Progenitor cell of endocrine pancreas (in vitro differentiated cells): ENCODE results near the gene PPHLN1. TPM values are rescaled to one million over a fixed set of nuclear protein-coding genes. Genes with fewer than 3 reads are reported as not detected.
A peak's percentile ranks its signal among the peaks of the same experiment; 100 is the strongest.

Source experiments
- DNase-seq: peaks from one replicate; pipeline ENCODE4 v3.0.0; 2021; ENCODE audit warnings: low spot score; ENCODE audit not compliant: unreplicated experiment
- H3K27ac Mint-ChIP-seq: 2 replicates; pipeline ENCODE4 v1.8.0; 2021; ENCODE audit warnings: mild to moderate bottlenecking, moderate library complexity, mixed read lengths
- H3K27me3 Mint-ChIP-seq: 2 replicates; pipeline ENCODE4 v1.8.0; 2021; ENCODE audit warnings: mixed read lengths
- H3K36me3 Mint-ChIP-seq: 2 replicates; pipeline ENCODE4 v1.8.0; 2022; ENCODE audit warnings: mixed read lengths; ENCODE audit not compliant: insufficient read depth
- H3K4me1 Mint-ChIP-seq: 2 replicates; pipeline ENCODE4 v1.8.0; 2021; ENCODE audit warnings: low read depth, mixed read lengths
- H3K4me3 Mint-ChIP-seq: 2 replicates; pipeline ENCODE4 v1.8.0; 2021; ENCODE audit warnings: low read depth, mild to moderate bottlenecking, moderate library complexity, mixed read lengths
- H3K9me3 Mint-ChIP-seq: 2 replicates; pipeline ENCODE4 v1.8.0; 2021; ENCODE audit warnings: low read depth, mixed read lengths
- total RNA-seq: library from RNA; stranded (reverse); gene quantifications from 2 replicates; pipeline ENCODE4 v1.2.1, GENCODE V29; 2021
- TF ChIP-seq, protein P1 (sequence below): fragments of 200-600 bp; sonication (generic); IDR thresholded peaks from one replicate; pipeline ENCODE4 v1.5.0; 2021; ENCODE audit warnings: antibody characterized with exemption, mild to moderate bottlenecking; ENCODE audit not compliant: unreplicated experiment

Gene PPHLN1
- total RNA-seq, 1 donor from 2014 or later = 62.2 TPM

DNA sequence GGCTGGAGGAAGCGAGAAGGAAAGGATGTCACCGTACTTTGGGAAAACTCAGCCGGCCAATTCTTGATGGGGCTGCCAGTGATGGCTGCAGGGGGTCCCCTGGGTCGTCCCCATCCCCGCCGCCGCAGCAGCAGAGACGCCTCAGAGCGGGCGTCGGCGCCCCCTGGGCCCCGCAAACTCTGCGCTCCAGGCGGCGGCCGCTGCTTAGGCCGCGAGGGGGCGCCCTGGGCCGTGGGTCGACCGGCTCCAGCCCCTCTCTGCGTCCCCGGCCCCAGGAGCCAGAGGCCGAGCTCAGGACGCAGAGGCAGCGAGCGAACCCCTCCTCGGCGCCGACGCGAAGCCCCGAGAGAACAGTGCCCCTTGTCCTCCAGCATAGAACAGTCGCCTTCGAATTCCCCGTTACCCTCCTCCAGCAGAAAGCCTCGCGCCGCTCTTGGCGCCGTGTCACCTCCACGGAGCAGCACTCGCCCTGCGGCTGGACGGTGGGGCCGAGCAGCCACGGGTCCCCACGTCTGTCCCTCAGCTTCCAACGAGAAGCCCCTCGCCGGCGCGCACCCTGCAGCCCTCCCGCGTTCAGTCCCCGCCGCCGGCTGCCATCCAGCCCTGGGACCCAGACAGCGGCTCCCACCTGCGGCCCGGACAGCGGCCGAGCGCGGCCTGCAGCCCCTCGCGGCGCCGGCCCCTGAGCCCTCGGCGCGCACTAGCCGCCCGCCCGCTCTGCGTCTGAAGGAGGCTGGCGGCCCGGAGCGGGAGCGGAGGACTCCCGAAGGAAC lies 157.0 kb downstream of the PPHLN1 start:
- TF ChIP-seq, protein P1, sequence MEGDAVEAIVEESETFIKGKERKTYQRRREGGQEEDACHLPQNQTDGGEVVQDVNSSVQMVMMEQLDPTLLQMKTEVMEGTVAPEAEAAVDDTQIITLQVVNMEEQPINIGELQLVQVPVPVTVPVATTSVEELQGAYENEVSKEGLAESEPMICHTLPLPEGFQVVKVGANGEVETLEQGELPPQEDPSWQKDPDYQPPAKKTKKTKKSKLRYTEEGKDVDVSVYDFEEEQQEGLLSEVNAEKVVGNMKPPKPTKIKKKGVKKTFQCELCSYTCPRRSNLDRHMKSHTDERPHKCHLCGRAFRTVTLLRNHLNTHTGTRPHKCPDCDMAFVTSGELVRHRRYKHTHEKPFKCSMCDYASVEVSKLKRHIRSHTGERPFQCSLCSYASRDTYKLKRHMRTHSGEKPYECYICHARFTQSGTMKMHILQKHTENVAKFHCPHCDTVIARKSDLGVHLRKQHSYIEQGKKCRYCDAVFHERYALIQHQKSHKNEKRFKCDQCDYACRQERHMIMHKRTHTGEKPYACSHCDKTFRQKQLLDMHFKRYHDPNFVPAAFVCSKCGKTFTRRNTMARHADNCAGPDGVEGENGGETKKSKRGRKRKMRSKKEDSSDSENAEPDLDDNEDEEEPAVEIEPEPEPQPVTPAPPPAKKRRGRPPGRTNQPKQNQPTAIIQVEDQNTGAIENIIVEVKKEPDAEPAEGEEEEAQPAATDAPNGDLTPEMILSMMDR = no peak
- Mint-ChIP-seq H3K27me3 (no peaks in the 10 kb centered on the region), H3K27ac (peak overlapping the region; percentile 99), H3K4me1 (peaks cover 54% of the 10 kb centered on the region), H3K36me3 (peaks cover 2% of the 10 kb centered on the region), H3K9me3 (no peaks in the 10 kb centered on the region), H3K4me3 (peak overlapping the region; percentile 89)
- peak; percentile 86 for DNase-seq

DNA sequence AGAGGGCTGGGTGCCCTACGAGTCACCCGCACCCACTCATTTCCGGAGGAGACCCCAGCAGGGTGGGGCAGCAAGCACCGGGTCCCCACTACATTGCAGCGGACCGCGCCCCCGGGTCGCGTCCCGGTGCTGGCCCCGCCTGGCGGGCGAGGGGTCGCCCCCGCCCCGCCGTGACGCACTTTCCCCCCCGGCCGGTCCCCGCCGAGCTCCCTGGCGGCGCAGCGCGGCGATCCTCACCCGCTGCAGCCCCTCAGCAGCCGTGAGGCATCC lies 157.5 kb downstream of the PPHLN1 start:
- Mint-ChIP-seq H3K4me3 (peak overlapping the region; percentile 74), H3K27me3 (no peaks in the 10 kb centered on the region), H3K4me1 (peaks cover 51% of the 10 kb centered on the region), H3K36me3 (peaks cover under 1% of the 10 kb centered on the region), H3K9me3 (no peaks in the 10 kb centered on the region), H3K27ac (peak overlapping the region; percentile 98)
- DNase-seq = peak; percentile 46
- TF ChIP-seq, protein P1 = no peak

DNA sequence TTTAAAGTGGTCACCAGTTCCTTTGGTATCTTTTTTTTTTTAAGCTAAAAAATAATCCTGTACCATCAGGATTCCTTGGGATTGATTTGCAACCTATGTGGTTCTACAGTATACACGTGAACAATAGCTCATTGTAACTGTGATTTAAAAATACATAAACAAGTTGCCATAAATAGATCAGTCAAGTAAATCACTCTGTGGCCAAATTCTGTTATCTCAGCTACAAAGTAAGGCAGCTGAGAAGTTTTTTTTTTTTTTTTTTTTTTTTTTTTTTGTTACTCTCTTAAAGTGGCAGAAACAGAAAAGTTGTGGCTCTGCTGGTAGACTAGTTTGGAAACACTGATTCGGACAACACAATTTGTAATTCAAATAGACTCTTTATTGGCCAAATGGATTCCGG lies 159.0 kb downstream of the PPHLN1 start:
- Mint-ChIP-seq H3K4me1 (peaks cover 49% of the 10 kb centered on the region), H3K27me3 (no peaks in the 10 kb centered on the region), H3K9me3 (no peaks in the 10 kb centered on the region), H3K27ac (peak overlapping the region; percentile 79), H3K36me3 (no peaks in the 10 kb centered on the region), H3K4me3 (peak overlapping the region; percentile 74)
- DNase-seq = no peak
- TF ChIP-seq, protein P1 = no peak

DNA sequence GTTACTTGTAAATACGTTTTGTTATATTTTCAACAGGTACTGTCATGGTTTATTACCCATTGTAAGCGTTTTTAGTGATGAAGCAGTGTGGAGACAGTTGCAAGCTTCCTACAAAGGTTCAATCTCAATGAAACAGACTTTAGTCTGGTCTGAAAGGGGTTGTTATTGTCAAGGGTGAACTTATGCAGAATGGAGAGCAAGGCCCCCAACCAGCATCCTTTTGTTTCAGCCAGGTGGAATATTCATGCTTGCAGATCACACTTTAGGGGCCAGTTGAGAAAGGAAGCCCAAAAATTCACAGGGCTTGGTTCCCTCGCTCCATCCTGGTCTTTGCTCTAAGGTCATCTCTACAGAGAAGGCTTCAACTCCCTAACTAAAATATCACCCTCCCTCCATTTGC lies 159.9 kb downstream of the PPHLN1 start:
- Mint-ChIP-seq H3K4me1 (peaks cover 47% of the 10 kb centered on the region), H3K36me3 (peaks cover 2% of the 10 kb centered on the region), H3K27me3 (no peaks in the 10 kb centered on the region), H3K4me3 (no peak overlapping the region), H3K9me3 (no peaks in the 10 kb centered on the region), H3K27ac (peak overlapping the region; percentile 8)
- no peak for DNase-seq
- TF ChIP-seq, protein P1 = no peak

DNA sequence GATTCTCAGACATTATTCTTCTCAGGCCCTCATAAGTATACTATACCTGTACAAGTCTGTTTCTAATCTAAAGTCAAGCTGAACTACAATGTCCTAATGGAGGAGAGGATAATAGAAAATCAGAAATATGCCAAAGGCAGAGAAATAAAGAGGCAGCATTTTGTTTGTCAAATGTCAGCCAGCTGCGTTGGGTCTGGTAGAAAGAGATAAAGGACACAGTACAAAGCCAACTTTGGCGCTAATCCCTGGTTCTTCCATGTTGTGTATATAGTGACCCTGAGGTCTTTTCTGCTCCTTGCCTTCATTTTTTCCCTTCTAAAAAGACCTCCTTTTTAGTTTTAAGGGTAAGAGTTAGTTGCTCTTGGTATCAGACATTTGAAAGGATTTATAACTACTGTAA lies 160.4 kb downstream of the PPHLN1 start:
- peaks cover 2% of the 10 kb centered on the region for H3K36me3 Mint-ChIP-seq
- H3K27ac Mint-ChIP-seq = no peak overlapping the region
- H3K4me1 Mint-ChIP-seq = peaks cover 41% of the 10 kb centered on the region
- no peaks in the 10 kb centered on the region for H3K9me3 Mint-ChIP-seq
- H3K4me3 Mint-ChIP-seq = no peak overlapping the region
- H3K27me3 Mint-ChIP-seq = no peaks in the 10 kb centered on the region
- TF ChIP-seq, protein P1 = no peak
- DNase-seq = no peak
